ENCODE data around the gene CHP1.

- TF ChIP-seq CTCF (IDR thresholded peaks at IDR 0.05; ENCODE audit: insufficient read depth, low read length) (no peak), REST (IDR thresholded peaks at IDR 0.05; ENCODE audit: insufficient replicate concordance, low read depth) (no peak), POLR2AphosphoS5 (IDR thresholded peaks at IDR 0.05; ENCODE audit: low read depth) (no peak), GABPA (IDR thresholded peaks at IDR 0.05; ENCODE audit: low read depth) (no peak), SPI1 (IDR thresholded peaks at IDR 0.05; ENCODE audit: borderline replicate concordance, low read depth) (no peak)
Observed at GRCh38 chr15:41182266-41182665, 48.8 kb upstream of the CHP1 start.

Measured in HL-60 (cell line).